OCI-LY1 (cell line): Measurements from ENCODE around the gene CLPTM1L.

Experiments
- H2AFZ ChIP-seq: fragments of 200-600 bp; sonication (generic), shearing (Covaris generic); 2 replicates; pipeline ENCODE4 v1.6.0; 2014; ENCODE audit warnings: antibody characterized with exemption, mild to moderate bottlenecking, low read length
- H3F3A ChIP-seq: fragments of 200-600 bp; sonication (generic), shearing (Covaris generic); 2 replicates; pipeline ENCODE4 v1.6.0; 2014; ENCODE audit warnings: mild to moderate bottlenecking, antibody characterized with exemption, low read length, moderate library complexity; ENCODE audit not compliant: insufficient read depth
- H3K27ac ChIP-seq: fragments of 200-600 bp; sonication (generic); 2 replicates; pipeline ENCODE4 v1.5.1; 2014; ENCODE audit warnings: low read length, mixed run types, mild to moderate bottlenecking, low read depth; ENCODE audit not compliant: poor library complexity, severe bottlenecking
- H3K27me3 ChIP-seq: fragments of 200-600 bp; sonication (generic); 2 replicates; pipeline ENCODE4 v1.6.0; 2014; ENCODE audit warnings: antibody characterized with exemption, mild to moderate bottlenecking, low read length, moderate library complexity; ENCODE audit not compliant: insufficient read depth
- H3K36me3 ChIP-seq: fragments of 200-600 bp; sonication (generic); 2 replicates; pipeline ENCODE4 v1.6.1; 2014; ENCODE audit warnings: mild to moderate bottlenecking, antibody characterized with exemption, low read length, moderate library complexity, mixed read lengths; ENCODE audit not compliant: insufficient read depth
- H3K4me1 ChIP-seq: fragments of 200-600 bp; sonication (generic); 2 replicates; pipeline ENCODE4 v1.5.1; 2014; ENCODE audit warnings: mild to moderate bottlenecking, low read length, moderate library complexity; ENCODE audit not compliant: insufficient read depth, severe bottlenecking
- H3K4me2 ChIP-seq: fragments of 200-600 bp; sonication (generic), shearing (Covaris generic); 2 replicates; pipeline ENCODE4 v1.6.1; 2014; ENCODE audit warnings: low read length
- H3K4me3 ChIP-seq: fragments of 200-600 bp; sonication (generic); 2 replicates; pipeline ENCODE4 v1.5.1; 2014; ENCODE audit warnings: low read length, low read depth, mild to moderate bottlenecking, mixed read lengths; ENCODE audit not compliant: poor library complexity, severe bottlenecking
- H3K79me2 ChIP-seq: fragments of 200-600 bp; shearing (Covaris generic); 2 replicates; pipeline ENCODE4 v1.6.1; 2016; ENCODE audit warnings: mixed run types, low read length, mixed read lengths; ENCODE audit not compliant: insufficient read depth
- H3K9ac ChIP-seq: fragments of 200-600 bp; sonication (generic), shearing (Covaris generic); 2 replicates; pipeline ENCODE4 v1.6.1; 2014; ENCODE audit warnings: mild to moderate bottlenecking, low read length, mixed read lengths
- H3K9me2 ChIP-seq: fragments of 200-600 bp; sonication (generic), shearing (Covaris generic); 2 replicates; pipeline ENCODE4 v1.6.1; 2014; ENCODE audit warnings: low read depth, mild to moderate bottlenecking, low read length, mixed read lengths
- H3K9me3 ChIP-seq: fragments of 200-600 bp; shearing (Covaris generic); 2 replicates; pipeline ENCODE4 v1.6.1; 2014; ENCODE audit warnings: low read length, mixed read lengths
- H4K20me1 ChIP-seq: fragments of 200-600 bp; sonication (generic), shearing (Covaris generic); 2 replicates; pipeline ENCODE4 v1.6.0; 2016; ENCODE audit warnings: mild to moderate bottlenecking, low read length; ENCODE audit not compliant: insufficient read depth
- CTCF ChIP-seq: fragments of 200-600 bp; sonication (generic), shearing (Covaris generic); IDR thresholded peaks from 2 replicates; pipeline ENCODE4 v1.5.1; 2017; ENCODE audit warnings: mild to moderate bottlenecking, antibody characterized with exemption, low read length, moderate library complexity, mixed read lengths
- EZH2 ChIP-seq: fragments of 200-600 bp; sonication (generic), shearing (Covaris generic); IDR thresholded peaks from 2 replicates; pipeline ENCODE4 v1.8.0; 2017; ENCODE audit warnings: borderline replicate concordance, mixed run types, mild to moderate bottlenecking, antibody characterized with exemption, low read length, moderate library complexity, mixed read lengths

The CLPTM1L gene

GRCh38 chr5:1273745-1274144, 71.2 kb downstream of the CLPTM1L start:
- H3K9me2 ChIP-seq: no peaks in the 10 kb centered on the region
- H3K27me3 ChIP-seq: no peaks in the 10 kb centered on the region
- H3K36me3 ChIP-seq: peaks cover 63% of the 10 kb centered on the region
- H3K9me3 ChIP-seq: no peaks in the 10 kb centered on the region
- H3K9ac ChIP-seq: no peak overlapping the region
- TF ChIP-seq EZH2 (no peak), CTCF (no peak)
- no peak overlapping the region for H3K4me2 ChIP-seq
- H3F3A ChIP-seq: no peaks in the 10 kb centered on the region
- H3K27ac ChIP-seq: no peak overlapping the region
- H2AFZ ChIP-seq: no peak overlapping the region
- H4K20me1 ChIP-seq: no peaks in the 10 kb centered on the region
- no peaks in the 10 kb centered on the region for H3K4me1 ChIP-seq
- no peak overlapping the region for H3K4me3 ChIP-seq
- H3K79me2 ChIP-seq: no peaks in the 10 kb centered on the region

GRCh38 chr5:1272201-1272600, 72.7 kb downstream of the CLPTM1L start:
- Histone ChIP-seq H2AFZ (no peak overlapping the region), H4K20me1 (no peaks in the 10 kb centered on the region), H3K4me3 (no peak overlapping the region), H3K36me3 (peaks cover 63% of the 10 kb centered on the region), H3K9me3 (no peaks in the 10 kb centered on the region), H3K4me2 (no peak overlapping the region), H3K27ac (no peak overlapping the region), H3K79me2 (no peaks in the 10 kb centered on the region), H3F3A (no peaks in the 10 kb centered on the region), H3K4me1 (no peaks in the 10 kb centered on the region), H3K27me3 (no peaks in the 10 kb centered on the region), H3K9me2 (no peaks in the 10 kb centered on the region), H3K9ac (no peak overlapping the region)
- TF ChIP-seq CTCF (no peak), EZH2 (no peak)

- Histone ChIP-seq H2AFZ (no peak overlapping the region), H4K20me1 (no peaks in the 10 kb centered on the region), H3F3A (no peaks in the 10 kb centered on the region), H3K9ac (no peak overlapping the region), H3K4me1 (no peaks in the 10 kb centered on the region), H3K4me3 (no peak overlapping the region), H3K9me3 (no peaks in the 10 kb centered on the region), H3K36me3 (peaks cover 64% of the 10 kb centered on the region), H3K79me2 (no peaks in the 10 kb centered on the region), H3K4me2 (no peak overlapping the region), H3K9me2 (no peaks in the 10 kb centered on the region), H3K27ac (no peak overlapping the region), H3K27me3 (no peaks in the 10 kb centered on the region)
- TF ChIP-seq CTCF: no peak
- no peak for TF ChIP-seq EZH2
These were observed 73.7 kb downstream of the CLPTM1L start for GRCh38 chr5:1270933-1271914.
